GM03348 (cell line): ENCODE measurements around the gene DISP3.

Experiments
- DNase-seq: peaks from one replicate; pipeline ENCODE4 v3.0.0; 2012; ENCODE audit warnings: low spot score

Gene DISP3

GRCh38 chr1:11515368-11516300 lies 36.7 kb downstream of the DISP3 start:
- DNase-seq = no peak

- no peak for DNase-seq
Measured at GRCh38 chr1:11516961-11517635, 38.1 kb downstream of the DISP3 start.

GRCh38 chr1:11518016-11518701 lies 39.2 kb downstream of the DISP3 start:
- no peak for DNase-seq

- DNase-seq = no peak
Measured at GRCh38 chr1:11518791-11519628, 40.1 kb downstream of the DISP3 start.

GRCh38 chr1:11519629-11520031 lies 40.7 kb downstream of the DISP3 start:
- no peak for DNase-seq

GRCh38 chr1:11520531-11521233 lies 41.7 kb downstream of the DISP3 start:
- no peak for DNase-seq

- DNase-seq = no peak
Measured at GRCh38 chr1:11521582-11522399, 42.8 kb downstream of the DISP3 start.

GRCh38 chr1:11522400-11523235 lies 43.7 kb downstream of the DISP3 start:
- DNase-seq = no peak

GRCh38 chr1:11523261-11523660 lies 44.3 kb downstream of the DISP3 start:
- no peak for DNase-seq

- DNase-seq = no peak
Measured at GRCh38 chr1:11523746-11524464, 45.0 kb downstream of the DISP3 start.

- no peak for DNase-seq
Measured at GRCh38 chr1:11524465-11525150, 45.7 kb downstream of the DISP3 start.

- DNase-seq = no peak
Measured at GRCh38 chr1:11525151-11525505, 46.2 kb downstream of the DISP3 start.

- no peak for DNase-seq
Measured at GRCh38 chr1:11525516-11525915, 46.6 kb downstream of the DISP3 start.

GRCh38 chr1:11526071-11526895 lies 47.3 kb downstream of the DISP3 start:
- no peak for DNase-seq

- no peak for DNase-seq
Measured at GRCh38 chr1:11527541-11528452, 48.8 kb downstream of the DISP3 start.

- no peak for DNase-seq
Measured at GRCh38 chr1:11528611-11529261, 49.8 kb downstream of the DISP3 start.
